Measurements from ENCODE around the gene GFM1. TPM values are rescaled to one million over a fixed set of nuclear protein-coding genes. Genes with fewer than 3 reads are reported as not detected.

GFM1 gene
- total RNA-seq, 1 experiment from 2014 or later, result 44.5 TPM

- peaks cover 14% of the 10 kb centered on the region for H3K9me3 Mint-ChIP-seq
- no peak for ATAC-seq
Measured at GRCh38 chr3:158733656-158734055, 89.3 kb downstream of the GFM1 start.

GRCh38 chr3:158735296-158736033, 91.1 kb downstream of the GFM1 start:
- H3K27ac Mint-ChIP-seq, result no peak overlapping the region
- CTCF ChIA-PET, result interaction anchor here (0.9 to 1.2 kb wide), 3 partner anchors 8 to 60 kb away, joined by 3 to 5 read pairs (median 4); no protein-coding TSS in a partner anchor
- TF ChIP-seq TEAD1 (CRISPR knock-in tag; IDR thresholded peaks at IDR 0.05) (no peak), ZNF423 (CRISPR knock-in tag; IDR thresholded peaks at IDR 0.05) (no peak), FOXP4 (CRISPR knock-in tag; IDR thresholded peaks at IDR 0.05) (no peak), SOX15 (CRISPR knock-in tag; IDR thresholded peaks at IDR 0.05) (no peak), USF1 (CRISPR knock-in tag; IDR thresholded peaks at IDR 0.05) (no peak), JUN (CRISPR knock-in tag; IDR thresholded peaks at IDR 0.05) (no peak), ZNF219 (CRISPR knock-in tag; IDR thresholded peaks at IDR 0.05; ENCODE audit: borderline replicate concordance) (no peak), NFATC4 (CRISPR knock-in tag; IDR thresholded peaks at IDR 0.05) (no peak), AR (CRISPR knock-in tag; IDR thresholded peaks at IDR 0.05) (no peak), CREM (CRISPR knock-in tag; IDR thresholded peaks at IDR 0.05) (no peak), HMGA2 (CRISPR knock-in tag; IDR thresholded peaks at IDR 0.05) (no peak), OVOL2 (CRISPR knock-in tag; IDR thresholded peaks at IDR 0.05; ENCODE audit: borderline replicate concordance) (no peak), ELF4 (CRISPR knock-in tag; IDR thresholded peaks at IDR 0.05; ENCODE audit: low read depth) (no peak)
- TF ChIP-seq, protein P1, sequence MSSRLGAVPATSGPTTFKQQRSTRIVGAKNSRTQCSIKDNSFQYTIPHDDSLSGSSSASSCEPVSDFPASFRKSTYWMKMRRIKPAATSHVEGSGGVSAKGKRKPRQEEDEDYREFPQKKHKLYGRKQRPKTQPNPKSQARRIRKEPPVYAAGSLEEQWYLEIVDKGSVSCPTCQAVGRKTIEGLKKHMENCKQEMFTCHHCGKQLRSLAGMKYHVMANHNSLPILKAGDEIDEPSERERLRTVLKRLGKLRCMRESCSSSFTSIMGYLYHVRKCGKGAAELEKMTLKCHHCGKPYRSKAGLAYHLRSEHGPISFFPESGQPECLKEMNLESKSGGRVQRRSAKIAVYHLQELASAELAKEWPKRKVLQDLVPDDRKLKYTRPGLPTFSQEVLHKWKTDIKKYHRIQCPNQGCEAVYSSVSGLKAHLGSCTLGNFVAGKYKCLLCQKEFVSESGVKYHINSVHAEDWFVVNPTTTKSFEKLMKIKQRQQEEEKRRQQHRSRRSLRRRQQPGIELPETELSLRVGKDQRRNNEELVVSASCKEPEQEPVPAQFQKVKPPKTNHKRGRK (CRISPR knock-in tag; IDR thresholded peaks at IDR 0.05; ENCODE audit: borderline replicate concordance), result no peak
- TF ChIP-seq, protein P2, sequence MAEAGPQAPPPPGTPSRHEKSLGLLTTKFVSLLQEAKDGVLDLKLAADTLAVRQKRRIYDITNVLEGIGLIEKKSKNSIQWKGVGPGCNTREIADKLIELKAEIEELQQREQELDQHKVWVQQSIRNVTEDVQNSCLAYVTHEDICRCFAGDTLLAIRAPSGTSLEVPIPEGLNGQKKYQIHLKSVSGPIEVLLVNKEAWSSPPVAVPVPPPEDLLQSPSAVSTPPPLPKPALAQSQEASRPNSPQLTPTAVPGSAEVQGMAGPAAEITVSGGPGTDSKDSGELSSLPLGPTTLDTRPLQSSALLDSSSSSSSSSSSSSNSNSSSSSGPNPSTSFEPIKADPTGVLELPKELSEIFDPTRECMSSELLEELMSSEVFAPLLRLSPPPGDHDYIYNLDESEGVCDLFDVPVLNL (CRISPR knock-in tag; IDR thresholded peaks at IDR 0.05; ENCODE audit: borderline replicate concordance, low read depth), result no peak
- TF ChIP-seq, protein P3, sequence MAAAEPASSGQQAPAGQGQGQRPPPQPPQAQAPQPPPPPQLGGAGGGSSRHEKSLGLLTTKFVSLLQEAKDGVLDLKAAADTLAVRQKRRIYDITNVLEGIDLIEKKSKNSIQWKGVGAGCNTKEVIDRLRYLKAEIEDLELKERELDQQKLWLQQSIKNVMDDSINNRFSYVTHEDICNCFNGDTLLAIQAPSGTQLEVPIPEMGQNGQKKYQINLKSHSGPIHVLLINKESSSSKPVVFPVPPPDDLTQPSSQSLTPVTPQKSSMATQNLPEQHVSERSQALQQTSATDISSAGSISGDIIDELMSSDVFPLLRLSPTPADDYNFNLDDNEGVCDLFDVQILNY (CRISPR knock-in tag; IDR thresholded peaks at IDR 0.05), result no peak

More at GRCh38 chr3:158733656-158734055, 89.3 kb downstream of the GFM1 start:
- no peak overlapping the region for H3K27ac Mint-ChIP-seq
- DNase-seq (ENCODE audit: low spot score), result no peak
- no peak for TF ChIP-seq TEAD1 (CRISPR knock-in tag; IDR thresholded peaks at IDR 0.05)
- TF ChIP-seq TEAD4 (CRISPR knock-in tag; IDR thresholded peaks at IDR 0.05), result no peak
- TF ChIP-seq FOXJ3 (CRISPR knock-in tag; IDR thresholded peaks at IDR 0.05; ENCODE audit: borderline replicate concordance), result no peak
- TF ChIP-seq FOXP1 (CRISPR knock-in tag; IDR thresholded peaks at IDR 0.05; ENCODE audit: borderline replicate concordance), result no peak
- TF ChIP-seq TCF7 (CRISPR knock-in tag; IDR thresholded peaks at IDR 0.05; ENCODE audit: low read depth), result no peak
- no peak for TF ChIP-seq TP53 (CRISPR knock-in tag; IDR thresholded peaks at IDR 0.05)
- no peak for TF ChIP-seq GTF2I (CRISPR knock-in tag; conservative IDR thresholded peaks at IDR 0.05)
- TF ChIP-seq, protein P4, sequence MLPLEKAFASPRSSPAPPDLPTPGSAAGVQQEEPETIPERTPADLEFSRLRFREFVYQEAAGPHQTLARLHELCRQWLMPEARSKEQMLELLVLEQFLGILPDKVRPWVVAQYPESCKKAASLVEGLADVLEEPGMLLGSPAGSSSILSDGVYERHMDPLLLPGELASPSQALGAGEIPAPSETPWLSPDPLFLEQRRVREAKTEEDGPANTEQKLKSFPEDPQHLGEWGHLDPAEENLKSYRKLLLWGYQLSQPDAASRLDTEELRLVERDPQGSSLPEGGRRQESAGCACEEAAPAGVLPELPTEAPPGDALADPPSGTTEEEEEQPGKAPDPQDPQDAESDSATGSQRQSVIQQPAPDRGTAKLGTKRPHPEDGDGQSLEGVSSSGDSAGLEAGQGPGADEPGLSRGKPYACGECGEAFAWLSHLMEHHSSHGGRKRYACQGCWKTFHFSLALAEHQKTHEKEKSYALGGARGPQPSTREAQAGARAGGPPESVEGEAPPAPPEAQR (CRISPR knock-in tag; IDR thresholded peaks at IDR 0.05), result no peak
- no peak for TF ChIP-seq ZNF121 (CRISPR knock-in tag; IDR thresholded peaks at IDR 0.05)
- TF ChIP-seq JAZF1 (CRISPR knock-in tag; IDR thresholded peaks at IDR 0.05), result no peak
- TF ChIP-seq GRHL2 (CRISPR knock-in tag; IDR thresholded peaks at IDR 0.05; ENCODE audit: insufficient replicate concordance, severe bottlenecking), result no peak
- no peak for TF ChIP-seq EMX1 (CRISPR knock-in tag; IDR thresholded peaks at IDR 0.05)
- no peak for TF ChIP-seq CREM (CRISPR knock-in tag; IDR thresholded peaks at IDR 0.05)
- no peak for TF ChIP-seq ZNF317 (CRISPR knock-in tag; IDR thresholded peaks at IDR 0.05; ENCODE audit: borderline replicate concordance, low read depth)
- H3K27me3 Mint-ChIP-seq (ENCODE audit: low read depth), result peaks cover 23% of the 10 kb centered on the region
- peaks cover 5% of the 10 kb centered on the region for H3K4me1 Mint-ChIP-seq
- no peak overlapping the region for H3K4me3 Mint-ChIP-seq
- H3K36me3 Mint-ChIP-seq, result peaks cover 12% of the 10 kb centered on the region
- POLR2A ChIA-PET, result no interaction called here
- CTCF ChIA-PET, result no interaction called here

More at GRCh38 chr3:158735296-158736033, 91.1 kb downstream of the GFM1 start:
- no peak for DNase-seq (ENCODE audit: low spot score)
- Mint-ChIP-seq H3K4me3 (no peak overlapping the region), H3K36me3 (peaks cover 12% of the 10 kb centered on the region), H3K4me1 (peaks cover 5% of the 10 kb centered on the region), H3K9me3 (peaks cover 14% of the 10 kb centered on the region), H3K27me3 (ENCODE audit: low read depth) (peaks cover 23% of the 10 kb centered on the region)
- POLR2A ChIA-PET, result no interaction called here
- no peak for ATAC-seq
